Measurements from ENCODE around the gene PYGO2. TPM values are rescaled to one million over a fixed set of nuclear protein-coding genes. Genes with fewer than 3 reads are reported as not detected.

Gene PYGO2
- total RNA-seq, 1 donor from 2014 or later, result 42.5 TPM

- DNase-seq (ENCODE audit: low read depth in 2 of 2), result no peak
Measured at GRCh38 chr1:154963643-154964042, 2.1 kb upstream of the PYGO2 start.

GRCh38 chr1:154962795-154963330 is 1.3 kb upstream of the PYGO2 start:
- DNase-seq (ENCODE audit: low read depth in 2 of 2), result no peak

GRCh38 chr1:154962156-154962749 is 671 bp upstream of the PYGO2 start:
- peak in 1 of 2 donors; percentile 45 for DNase-seq (ENCODE audit: low read depth in 2 of 2)

- DNase-seq (ENCODE audit: low read depth in 2 of 2), result peak; percentile 15 to 30
Measured at GRCh38 chr1:154960446-154961136, 991 bp downstream of the PYGO2 start.

GRCh38 chr1:154959426-154959780 is 2.2 kb downstream of the PYGO2 start:
- no peak for DNase-seq (ENCODE audit: low read depth in 2 of 2)

GRCh38 chr1:154958681-154959425 is 2.7 kb downstream of the PYGO2 start:
- no peak for DNase-seq (ENCODE audit: low read depth in 2 of 2)

GRCh38 chr1:154958036-154958435 is 3.5 kb downstream of the PYGO2 start:
- DNase-seq (ENCODE audit: low read depth in 2 of 2), result no peak

- no peak for DNase-seq (ENCODE audit: low read depth in 2 of 2)
Measured at GRCh38 chr1:154957091-154957657, 4.4 kb downstream of the PYGO2 start.

GRCh38 chr1:154956544-154956941 is 5.0 kb downstream of the PYGO2 start:
- peak; percentile 14 to 16 for DNase-seq (ENCODE audit: low read depth in 2 of 2)

- peak; percentile 91 to 93 for DNase-seq (ENCODE audit: low read depth in 2 of 2)
Measured at GRCh38 chr1:154955718-154956543, 5.7 kb downstream of the PYGO2 start, which contains the start of gene PBXIP1. Gene PBXIP1 (minus strand): TSS chr1:154956099. CDS start chr1:154953721, 2,378 bp downstream.

- DNase-seq (ENCODE audit: low read depth in 2 of 2), result peak; percentile 92 to 93
Measured at GRCh38 chr1:154955039-154955717, 6.4 kb downstream of the PYGO2 start.

GRCh38 chr1:154954541-154954940 is 7.0 kb downstream of the PYGO2 start:
- DNase-seq (ENCODE audit: low read depth in 2 of 2), result no peak

- DNase-seq (ENCODE audit: low read depth in 2 of 2), result no peak
Measured at GRCh38 chr1:154953611-154954038, 8.0 kb downstream of the PYGO2 start.

- no peak for DNase-seq (ENCODE audit: low read depth in 2 of 2)
Measured at GRCh38 chr1:154952664-154953063, 8.9 kb downstream of the PYGO2 start.

GRCh38 chr1:154951901-154952657 is 9.5 kb downstream of the PYGO2 start:
- no peak for DNase-seq (ENCODE audit: low read depth in 2 of 2)

- no peak for DNase-seq (ENCODE audit: low read depth in 2 of 2)
Measured at GRCh38 chr1:154948079-154948478, 13.5 kb downstream of the PYGO2 start.

- DNase-seq (ENCODE audit: low read depth in 2 of 2), result no peak
Measured at GRCh38 chr1:154945962-154946850, 15.4 kb downstream of the PYGO2 start.

- DNase-seq (ENCODE audit: low read depth in 2 of 2), result no peak
Measured at GRCh38 chr1:154945160-154945961, 16.2 kb downstream of the PYGO2 start.
